HG03066 (cell line): ENCODE data around the gene IDH2.

Experiments used
- ATAC-seq: cut with Tn5 transposase; IDR thresholded peaks from one replicate; pipeline ENCODE4 v1.9.1; 2021; ENCODE audit warnings: low read depth; ENCODE audit not compliant: unreplicated experiment

Gene IDH2

DNA sequence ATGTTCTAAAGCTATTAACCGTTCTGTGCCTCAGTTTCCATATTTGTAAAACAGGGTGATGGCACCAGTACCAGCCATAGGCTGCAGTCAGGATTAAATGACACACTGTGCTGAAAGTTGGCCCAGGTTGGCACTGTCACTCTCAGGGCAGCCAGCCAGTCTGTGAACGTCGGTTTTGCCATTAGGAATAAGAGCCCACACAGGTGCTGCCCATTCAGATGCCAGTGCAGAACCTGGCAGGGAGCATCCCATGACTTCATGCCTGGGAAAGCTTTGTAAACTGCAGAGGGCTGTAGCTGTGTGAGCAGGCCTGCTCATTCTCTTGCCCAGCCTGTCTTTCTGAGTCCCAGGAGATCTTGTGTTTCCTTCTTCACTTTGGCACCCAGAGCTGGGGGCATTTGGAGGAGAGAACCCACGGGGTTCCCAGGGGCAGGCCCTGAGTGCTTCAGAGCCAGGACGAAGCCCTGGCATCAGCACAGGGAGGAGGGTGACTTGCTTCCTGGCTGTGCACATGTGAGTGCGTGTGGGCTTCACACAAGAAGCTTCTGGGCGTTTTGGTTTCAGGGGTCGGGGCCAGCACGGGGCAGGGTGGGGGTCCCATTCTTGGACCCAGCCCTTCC lies 54.2 kb downstream of the IDH2 start:
- no peak for ATAC-seq

DNA sequence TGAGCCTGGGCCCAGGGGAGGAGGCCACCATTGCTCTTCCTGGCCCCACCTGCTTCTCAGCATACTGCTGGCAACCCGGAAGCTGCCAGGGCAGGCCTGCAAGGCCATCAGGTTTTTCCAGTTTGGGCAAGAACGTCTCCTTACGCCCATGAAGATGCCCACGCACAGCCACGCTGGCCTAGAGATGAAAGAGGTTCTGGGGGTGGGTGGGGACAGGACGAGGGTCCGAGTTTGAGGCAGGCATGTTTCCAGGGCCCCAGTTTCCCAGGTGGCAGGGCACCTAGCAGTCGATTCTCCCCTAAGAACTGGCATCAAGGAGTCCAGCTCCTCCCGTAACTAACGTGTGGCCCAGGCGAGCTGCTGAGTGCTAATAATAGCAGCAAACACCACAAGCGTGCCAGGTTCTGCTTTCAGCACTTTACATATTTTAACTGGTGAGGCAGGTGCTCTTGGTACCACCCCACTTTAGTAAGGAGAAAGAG lies 55.3 kb downstream of the IDH2 start:
- no peak for ATAC-seq

DNA sequence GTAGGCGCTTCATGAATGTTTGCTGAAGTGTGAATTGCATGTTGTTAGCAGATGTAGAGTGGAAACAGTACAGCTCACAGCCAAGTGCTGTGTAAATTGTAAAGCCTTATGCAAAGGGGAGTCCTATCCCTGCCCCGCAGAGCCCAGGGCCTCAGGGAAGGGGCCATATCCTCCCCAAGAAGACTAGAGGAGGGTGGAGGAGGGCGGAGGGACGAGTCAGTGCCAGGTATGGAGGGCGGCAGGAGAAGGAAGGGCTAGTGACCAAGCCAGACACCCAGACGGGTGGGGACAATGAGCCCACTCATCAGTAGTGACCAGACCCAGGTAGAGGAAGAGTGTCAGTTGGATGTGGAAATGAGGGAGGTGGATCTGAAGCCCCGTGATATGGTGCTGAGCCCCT lies 56.0 kb downstream of the IDH2 start:
- ATAC-seq, result no peak

DNA sequence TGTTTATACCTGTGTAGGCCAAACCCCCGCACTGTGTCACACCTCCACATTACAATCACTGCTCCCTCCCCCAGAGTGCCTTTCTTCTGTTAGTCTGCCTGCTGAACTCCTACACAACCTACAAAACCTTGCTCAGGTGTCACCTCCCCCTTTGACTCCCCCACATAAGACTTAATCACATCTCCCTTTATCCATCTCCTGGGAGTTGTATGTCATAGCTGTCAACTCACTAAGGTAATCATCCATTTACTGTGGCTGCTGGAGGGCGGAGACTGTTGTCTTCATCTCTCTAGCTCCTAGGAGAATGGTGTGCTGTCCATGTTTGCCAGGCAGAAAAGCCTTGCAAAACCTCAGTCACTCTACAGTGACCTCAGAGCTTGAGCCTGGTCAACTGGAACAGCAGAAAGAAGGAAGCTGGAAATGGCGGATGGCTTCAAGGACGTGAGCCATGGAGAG lies 57.3 kb downstream of the IDH2 start:
- ATAC-seq, result no peak

DNA sequence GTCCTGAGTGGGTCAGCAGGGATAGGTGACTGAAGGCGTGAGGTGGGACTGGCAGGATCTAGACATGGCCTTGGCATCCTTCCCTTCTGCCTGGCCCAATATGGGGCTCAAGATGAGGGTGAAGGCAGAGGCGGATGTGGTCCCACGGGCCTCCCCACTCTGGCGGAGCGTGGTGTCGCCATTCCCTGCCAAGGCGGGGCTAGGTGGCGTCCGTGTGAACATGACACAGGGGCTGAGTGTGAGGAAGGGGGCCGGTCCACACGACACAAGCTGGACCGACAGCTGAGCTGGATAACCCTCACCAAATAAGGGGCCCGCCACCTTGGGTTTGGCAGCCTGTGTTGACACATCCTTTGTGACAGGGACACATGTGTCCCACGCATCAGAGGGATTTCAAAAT lies 58.1 kb downstream of the IDH2 start:
- ATAC-seq, result no peak

DNA sequence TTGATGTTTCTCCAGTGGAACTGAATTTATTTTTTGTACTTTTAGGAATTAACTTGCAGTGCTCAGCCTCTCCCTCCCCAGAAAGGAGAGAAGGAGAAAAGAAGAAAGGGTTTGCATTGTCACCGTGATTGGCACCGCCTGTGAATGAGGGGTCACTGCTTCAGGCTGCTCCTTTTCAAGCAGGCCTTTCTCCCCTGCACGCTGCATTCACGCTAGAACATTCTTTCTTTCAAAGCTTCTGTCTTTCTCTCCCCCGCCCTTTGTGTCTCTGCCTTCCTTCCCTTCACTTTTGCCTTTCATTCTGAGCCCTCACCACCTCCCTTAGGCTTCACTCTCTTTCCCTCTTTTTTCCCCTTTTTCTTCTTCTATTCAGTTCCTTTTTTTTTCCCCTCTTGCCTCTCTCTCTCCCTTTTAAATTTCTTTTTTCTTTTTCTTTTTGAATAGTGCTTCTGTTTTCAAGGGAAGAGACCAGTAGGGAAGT lies 58.7 kb downstream of the IDH2 start:
- ATAC-seq, result no peak

DNA sequence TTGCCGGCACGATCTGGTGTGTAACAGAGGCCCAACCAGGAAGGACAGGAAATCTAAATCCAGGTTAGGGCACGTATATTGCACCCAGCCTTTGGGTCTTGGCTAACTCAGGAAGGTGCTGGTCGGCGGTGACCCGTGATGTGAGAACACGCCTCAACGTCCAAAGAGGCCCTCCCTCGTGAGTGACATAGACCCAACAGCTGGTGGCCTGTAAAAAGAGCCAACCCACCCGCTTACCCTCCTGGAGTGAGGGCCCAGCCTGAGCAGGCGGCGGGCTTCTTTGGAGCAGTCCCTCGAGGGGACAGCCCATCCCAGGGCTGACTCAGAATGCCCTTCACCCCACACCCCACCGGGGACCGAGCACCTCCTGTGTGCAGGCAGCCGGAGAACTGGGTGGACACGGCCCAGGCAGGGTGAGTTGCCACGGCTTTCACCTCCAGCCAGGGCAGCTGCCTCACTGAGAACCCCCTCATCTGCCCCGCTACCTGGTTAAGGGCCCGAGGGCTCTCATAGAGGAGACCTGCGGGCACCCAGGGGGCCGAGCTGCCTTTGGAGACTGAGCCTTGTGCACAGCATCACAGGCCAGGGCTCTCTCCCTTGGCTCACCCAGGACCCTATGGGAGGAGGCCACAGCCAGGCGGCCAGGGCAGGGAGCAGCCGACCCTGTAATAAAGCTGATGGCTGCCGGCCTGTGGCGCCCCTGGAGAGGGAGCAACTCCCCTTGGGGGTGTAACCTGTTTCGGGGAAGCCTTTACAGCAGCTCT lies 59.3 kb downstream of the IDH2 start:
- ATAC-seq, result no peak

DNA sequence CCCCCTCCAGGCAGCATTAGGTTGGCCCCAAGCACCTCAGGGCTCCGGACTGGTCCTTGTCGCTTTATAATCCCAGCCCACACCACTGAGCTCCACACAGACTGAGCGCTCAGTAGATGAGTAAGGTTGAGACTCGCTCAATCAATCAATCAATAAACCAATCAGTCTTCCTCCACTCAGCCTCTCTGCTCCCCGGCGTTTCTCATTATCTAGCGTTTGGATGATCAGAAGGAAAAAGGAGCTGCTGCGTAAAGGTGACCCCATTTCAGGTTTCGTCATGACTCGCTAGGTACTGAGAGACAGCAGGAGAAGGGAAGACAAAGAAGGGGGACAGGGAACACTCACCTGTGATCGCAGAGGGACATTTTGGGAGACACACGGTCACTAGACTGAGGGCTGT lies 59.9 kb downstream of the IDH2 start:
- ATAC-seq, result no peak

DNA sequence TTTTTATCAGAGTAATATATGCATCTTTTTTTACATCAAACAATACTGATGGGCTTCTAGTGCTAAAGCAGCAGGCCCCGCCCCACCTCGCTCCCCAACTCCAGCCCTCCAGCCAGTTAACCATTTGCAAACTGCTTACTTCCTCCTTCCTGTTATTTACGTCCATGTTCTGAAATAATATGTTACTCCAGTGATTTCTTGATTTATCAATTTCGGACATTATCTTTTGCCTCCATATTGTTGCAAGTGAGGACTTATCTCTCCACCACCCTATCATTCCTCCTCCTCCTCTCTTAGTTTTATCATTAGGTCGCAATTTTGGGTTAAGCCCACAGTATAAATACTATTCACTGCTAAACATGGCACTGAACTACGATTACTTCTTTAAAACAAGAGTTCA lies 61.6 kb downstream of the IDH2 start:
- no peak for ATAC-seq

DNA sequence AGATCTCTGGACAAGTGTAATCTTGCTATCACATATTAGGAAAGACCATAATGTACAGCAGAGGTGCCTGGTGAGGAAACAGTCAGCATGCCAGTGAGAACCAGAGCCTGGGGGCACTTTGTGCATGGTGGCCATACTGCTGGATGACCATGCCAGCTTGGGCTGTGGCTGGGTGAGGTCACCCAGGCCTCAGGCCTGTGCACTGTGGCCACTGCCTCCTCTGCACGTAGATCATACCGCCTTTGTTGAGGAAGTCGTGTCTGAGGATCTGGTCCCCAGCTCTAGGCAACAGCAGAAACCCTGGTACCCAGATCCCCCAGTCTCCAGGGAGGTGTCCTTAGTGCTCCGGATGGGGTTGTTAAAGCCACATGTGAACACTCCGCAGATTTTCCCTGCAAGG lies 62.3 kb downstream of the IDH2 start:
- ATAC-seq, result no peak

DNA sequence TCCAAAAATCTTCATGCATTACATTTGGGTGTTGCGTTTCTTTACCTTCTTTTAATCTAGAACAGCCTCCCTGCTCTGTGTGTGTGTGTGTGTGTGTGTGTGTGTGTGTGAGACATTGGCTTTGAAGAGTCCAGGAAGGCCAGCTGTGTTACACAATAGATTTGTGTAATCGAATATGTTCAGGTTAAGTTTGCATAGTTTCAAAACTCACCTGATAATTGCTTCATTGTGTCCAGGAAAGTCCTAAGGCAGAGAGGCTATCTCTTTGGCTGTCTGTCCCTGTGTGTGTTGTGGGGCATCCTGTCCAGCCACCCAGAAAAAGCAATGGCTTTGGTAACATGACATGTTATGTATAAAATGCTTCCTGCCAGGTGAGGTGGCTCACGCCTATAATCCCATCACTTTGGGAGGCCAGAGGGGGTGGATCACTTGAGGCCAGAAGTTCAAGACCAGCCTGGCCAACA lies 63.6 kb downstream of the IDH2 start:
- ATAC-seq, result no peak

DNA sequence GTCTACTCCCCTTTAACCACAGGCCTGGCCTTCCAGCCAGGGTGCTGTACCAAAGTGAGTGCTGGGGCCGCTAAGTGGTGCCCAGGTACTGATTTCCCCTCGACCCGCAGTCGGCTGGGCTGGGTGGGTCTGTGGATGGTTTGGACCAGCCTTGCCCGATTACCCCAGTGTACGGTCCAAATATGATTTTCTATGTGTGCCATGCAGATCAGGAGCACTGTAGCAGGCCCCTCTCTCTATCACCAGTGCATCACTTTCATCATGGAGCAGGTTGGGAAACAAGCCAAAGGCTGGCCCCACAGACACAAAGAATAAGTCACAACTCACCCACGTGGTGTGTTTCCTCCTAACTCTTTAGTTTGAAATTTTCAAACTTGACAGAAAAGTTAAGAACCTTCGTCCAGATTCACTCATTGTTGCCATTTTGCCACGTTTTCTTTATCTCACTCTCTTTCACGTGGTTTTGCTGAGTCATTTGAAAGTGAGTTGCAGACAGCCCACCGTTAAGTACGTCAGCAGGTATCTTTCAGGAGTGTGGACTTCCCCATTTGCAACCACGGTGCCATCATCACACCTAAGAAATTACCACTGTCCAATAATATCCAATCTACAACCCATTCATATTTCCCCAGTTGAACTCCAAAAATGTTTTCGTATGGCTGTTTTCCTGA lies 64.2 kb downstream of the IDH2 start:
- ATAC-seq, result no peak

DNA sequence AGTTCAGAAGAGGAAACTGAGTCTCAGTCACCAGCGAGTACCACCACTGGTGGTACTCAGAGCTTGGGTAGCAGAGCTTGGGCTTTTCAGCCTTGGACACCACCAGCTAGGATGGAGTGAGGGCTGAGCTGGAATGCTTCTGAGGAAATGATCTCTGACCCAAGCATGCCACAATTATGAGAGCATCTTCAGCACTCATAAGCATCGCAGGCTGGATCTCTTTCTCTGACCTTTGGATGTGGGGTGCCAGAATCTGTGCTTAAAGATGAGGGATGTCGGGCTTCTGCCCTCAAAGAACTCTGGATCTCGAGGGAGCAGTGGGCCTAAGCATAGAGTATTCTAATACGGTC lies 64.8 kb downstream of the IDH2 start:
- no peak for ATAC-seq

DNA sequence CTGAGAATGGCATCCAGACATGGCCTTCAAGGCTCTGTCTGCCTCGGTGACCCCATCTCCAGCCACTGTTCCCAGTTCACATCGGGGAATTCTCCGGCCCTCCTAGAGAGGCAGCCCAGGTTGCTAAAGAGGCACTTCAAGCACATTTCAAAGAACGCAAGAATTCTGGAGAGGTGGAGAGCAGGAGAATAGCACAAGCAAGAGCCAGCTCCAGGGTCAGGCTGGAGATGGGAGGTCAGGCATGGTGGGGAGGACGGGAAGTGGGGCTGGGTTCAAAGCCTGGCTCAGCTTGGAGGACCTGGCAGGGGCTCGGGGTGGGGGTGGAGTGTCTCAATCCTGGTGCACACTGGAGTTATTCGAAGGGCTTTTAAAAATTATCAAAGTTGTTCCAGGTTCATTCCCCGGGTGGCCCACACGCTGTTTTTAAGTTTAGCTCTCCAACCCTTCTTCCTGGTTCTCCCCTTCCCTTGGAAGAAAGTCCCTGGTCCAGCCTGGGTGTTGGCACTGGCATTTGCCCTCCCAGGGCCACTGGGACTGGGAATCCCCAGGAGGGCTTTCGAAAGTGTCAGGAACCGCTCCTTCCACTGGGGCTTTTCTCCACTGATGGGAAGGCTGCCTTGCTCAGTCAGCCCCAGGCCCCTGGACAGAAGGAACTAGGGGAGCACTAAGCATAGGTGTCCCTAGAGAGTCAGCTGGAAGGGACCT lies 65.3 kb downstream of the IDH2 start:
- ATAC-seq, result no peak

DNA sequence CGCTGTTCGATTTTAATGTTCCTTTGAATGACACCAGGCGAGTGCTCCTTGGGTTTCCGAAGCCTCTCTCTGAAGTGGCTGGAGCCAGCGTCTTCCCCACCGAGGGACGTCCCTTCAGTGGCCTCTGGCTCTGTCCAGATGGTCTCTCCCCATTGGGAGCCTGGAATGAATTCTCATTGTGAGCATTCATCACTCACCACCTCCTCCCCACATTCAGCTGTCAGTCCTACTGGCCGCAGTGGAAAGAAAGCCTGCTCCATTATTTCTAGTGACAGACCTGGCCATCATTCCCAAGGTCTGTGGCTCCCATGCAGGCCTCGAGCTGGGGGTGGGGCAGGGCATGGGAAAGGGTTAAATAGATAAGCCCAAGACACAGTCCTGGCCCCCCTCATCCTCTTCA lies 65.9 kb downstream of the IDH2 start:
- ATAC-seq, result no peak

DNA sequence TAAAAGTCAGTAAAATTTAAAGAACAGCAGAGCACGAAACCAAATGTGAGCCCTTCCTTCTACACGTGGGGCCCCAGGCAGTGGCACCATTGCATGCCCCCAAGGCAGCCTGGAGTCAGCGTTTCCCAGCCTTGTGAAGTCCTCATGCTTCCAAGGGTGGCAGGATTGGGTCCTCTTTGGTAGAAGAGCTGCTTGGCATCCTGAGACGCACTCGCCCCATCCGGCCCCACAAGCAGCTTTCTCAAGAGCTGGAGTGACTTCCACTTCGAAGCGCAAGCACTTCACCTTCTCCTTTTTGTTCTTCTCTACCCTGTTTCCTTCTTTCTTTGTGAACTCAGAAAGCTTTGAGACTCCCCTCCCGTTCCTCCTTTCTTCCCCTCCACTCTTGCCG lies 66.4 kb downstream of the IDH2 start:
- no peak for ATAC-seq

DNA sequence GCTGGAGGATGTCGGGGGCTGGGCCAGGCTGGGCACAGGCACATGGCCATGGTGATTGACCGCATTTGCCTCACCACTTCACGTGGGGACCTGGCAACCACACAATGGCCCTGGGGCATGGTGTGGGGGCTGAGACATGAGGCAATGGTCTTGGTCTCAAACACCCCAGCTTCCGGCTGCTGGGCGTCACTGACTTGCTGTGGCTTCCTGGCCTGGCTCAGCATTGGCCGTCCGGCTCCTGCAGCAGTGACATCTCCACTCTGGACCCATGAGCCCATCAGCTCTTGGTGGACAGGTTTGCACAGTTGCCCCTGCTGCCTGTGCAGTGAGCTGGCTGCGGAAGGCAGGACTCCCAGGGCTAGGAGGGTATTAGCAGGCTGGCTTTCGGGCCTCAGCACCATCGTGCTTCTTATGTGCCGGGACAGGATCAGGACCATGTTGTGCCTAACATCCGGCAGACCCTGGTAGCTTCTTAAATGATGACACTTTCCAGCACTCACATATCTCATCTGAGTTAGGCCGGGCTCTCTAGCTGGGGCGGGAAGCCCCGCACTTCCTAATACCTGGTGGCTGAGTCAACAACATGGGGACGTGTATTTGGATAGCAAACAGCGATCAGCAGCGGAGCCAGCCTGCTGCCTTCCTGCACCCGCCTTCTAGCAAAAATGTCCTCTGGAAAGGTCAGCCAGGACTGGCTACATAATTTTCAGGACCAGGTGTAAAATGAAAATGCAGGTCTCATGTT lies 67.0 kb downstream of the IDH2 start:
- no peak for ATAC-seq

DNA sequence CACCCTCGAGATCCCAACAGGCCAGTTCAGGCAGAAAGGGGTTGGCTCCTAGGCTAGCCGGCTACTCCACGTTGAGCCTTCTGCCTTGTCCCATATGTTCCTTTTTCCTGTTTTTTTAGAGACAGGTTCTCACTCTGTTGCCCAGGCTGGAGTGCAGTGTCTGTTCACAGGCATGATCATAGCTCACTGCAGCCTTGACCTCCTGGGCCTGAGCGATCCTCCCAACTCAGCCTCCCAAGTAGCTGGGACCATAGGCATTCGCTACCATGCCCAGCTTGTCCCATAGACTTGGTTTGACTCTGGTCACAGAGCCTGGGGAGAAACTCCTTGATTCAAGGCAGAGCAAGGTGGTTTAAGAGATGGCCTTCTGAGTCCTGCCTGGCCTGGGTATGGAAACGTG lies 68.8 kb downstream of the IDH2 start:
- ATAC-seq, result no peak
